NOMO-1 (cell line): ENCODE data around the gene TM9SF3.
A peak's percentile ranks its signal among the peaks of the same experiment; 100 is the strongest.

ENCODE experiments used
- DNase-seq, 2 experiments: peaks; one replicate each; lab custom pipeline; 2025; ENCODE audit not compliant: unreplicated experiment in 2 of 2; lab: John Stamatoyannopoulos, UW

TM9SF3 gene

DNA sequence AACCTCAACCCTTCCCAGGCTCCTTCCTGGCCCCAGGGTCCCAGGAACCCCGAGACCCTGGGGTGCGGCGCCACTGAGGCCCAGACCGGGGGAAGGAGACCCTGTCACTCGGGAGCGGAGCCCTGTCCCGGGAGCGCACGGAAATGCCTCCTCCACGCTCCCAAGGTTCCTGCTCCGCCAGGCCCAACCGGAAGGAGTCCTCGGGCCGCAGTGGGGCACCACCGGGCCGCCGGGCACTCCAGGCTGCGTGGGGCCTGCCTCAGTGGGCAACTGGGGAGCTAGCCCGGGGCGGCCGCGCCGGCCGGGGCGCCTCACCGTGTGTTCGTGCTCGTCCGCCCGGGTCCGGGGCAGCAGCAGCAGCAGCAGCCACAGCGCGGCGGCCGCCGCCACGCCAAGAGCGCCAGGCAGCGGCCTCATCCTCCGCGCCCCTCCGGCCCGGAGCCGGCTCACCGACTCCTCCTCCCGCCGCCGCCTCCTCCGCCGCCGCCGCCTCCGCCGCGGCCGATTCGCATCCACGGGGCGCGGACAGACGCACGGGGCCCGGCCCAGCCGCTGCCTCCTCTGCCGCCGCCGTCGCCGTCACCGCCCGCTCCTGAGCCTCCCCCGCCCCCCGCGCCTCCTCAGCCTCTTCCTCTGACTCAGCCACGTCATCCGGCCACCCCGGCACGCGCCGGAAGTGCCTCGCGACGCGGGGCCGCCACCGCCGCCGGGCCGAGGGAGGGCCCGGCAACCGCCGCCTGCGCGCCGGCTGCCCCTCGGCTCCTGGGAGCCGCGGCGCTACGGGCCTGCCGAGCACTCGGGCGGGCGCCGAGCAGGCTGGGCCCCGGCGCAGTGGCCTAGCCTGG is at the start of gene TM9SF3:
TM9SF3 (minus strand) TSS at position 594 of the 845 bp plus-strand sequence; CDS start at position 417, 177 bp downstream.
- peak; percentile 77 to 80 for DNase-seq

GRCh38 chr10:96636551-96636950 is 49.7 kb upstream of the TM9SF3 start:
- DNase-seq: no peak

GRCh38 chr10:96632974-96633710 is 46.3 kb upstream of the TM9SF3 start:
- DNase-seq: no peak

DNA sequence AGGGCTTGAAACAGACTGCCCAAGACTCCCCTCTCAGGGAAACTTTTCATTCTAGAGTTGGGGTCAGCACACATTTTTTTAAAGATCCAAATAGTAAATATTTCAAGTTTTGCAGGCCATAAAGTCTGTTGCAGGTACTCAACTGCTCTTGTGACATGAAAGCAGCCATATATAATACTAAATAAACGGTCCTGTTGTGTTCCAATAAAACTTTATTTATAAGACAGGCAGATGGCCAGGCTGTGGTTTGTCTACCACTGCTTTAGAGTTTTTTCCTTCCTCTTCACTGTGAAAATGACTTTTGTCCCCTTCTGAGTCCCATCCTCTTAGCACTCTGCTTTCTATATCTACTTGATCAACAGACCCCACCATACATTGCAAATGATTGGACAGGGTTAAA is 40.5 kb upstream of the TM9SF3 start:
- no peak for DNase-seq

GRCh38 chr10:96626795-96627194 is 40.0 kb upstream of the TM9SF3 start:
- DNase-seq: peak in 1 of 2 experiments; percentile 1

DNA sequence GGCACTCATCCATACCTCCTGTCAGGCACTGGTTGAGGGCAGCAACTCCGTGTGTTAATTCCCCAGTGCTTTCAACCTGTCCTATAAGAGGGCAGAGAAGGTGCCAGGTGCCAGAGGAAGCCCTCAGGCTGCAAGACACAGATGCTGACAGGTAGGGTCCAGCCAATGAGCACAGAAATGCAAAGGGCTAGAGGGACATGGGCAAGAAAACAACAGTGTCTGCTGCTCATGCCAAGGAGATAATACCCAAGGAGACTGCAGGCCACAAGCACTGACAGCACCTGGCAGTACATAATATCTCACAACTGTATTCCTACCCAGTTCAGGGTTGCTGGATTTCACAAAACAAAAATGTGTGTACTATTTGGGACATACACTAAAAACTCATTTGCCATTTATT is 38.4 kb upstream of the TM9SF3 start:
- DNase-seq: no peak

- no peak for DNase-seq
Observed at GRCh38 chr10:96622013-96622787, 35.4 kb upstream of the TM9SF3 start.

- no peak for DNase-seq
Observed at GRCh38 chr10:96619796-96620773, 33.3 kb upstream of the TM9SF3 start.

GRCh38 chr10:96619120-96619519 is 32.3 kb upstream of the TM9SF3 start:
- no peak for DNase-seq

GRCh38 chr10:96618653-96619052 is 31.8 kb upstream of the TM9SF3 start:
- no peak for DNase-seq

DNA sequence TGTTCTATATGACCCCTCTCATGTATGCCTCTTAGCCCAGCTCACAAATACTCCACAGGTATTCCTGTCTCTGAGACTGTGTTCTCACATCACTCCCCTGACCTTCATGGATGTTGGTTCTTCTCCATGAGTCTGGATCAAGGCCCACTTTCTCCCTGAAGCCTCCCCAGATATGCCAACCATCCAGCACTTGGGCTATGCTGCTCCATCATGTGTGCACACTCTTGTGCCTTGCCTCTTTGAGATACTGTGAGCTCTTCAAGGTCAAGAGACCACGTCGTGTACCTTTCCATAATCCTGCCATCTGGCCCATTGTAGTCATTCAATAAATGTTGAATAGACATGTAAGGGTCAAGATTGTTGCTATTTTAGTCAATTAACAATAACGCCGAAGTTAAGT is 30.1 kb upstream of the TM9SF3 start:
- no peak for DNase-seq

GRCh38 chr10:96614515-96614914 is 27.7 kb upstream of the TM9SF3 start:
- DNase-seq: no peak

DNA sequence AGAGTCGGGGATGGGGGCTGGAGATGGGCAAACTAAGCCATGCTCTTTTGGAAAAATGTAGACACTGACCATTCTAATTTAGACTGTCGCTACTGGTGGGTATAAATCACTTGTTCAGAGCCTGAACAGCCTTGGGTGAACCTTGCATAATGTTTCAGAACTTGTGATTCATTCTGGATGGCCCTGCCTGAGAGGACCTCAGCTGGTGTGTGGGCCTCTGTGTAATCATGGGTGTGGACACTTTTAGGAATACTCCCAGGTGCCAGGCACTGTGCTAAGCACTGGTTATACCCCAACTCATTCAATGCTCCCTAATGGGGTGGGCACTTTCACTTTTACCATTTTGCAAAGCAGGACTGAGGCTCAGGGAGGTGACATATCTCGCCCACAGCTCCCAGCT is 26.8 kb upstream of the TM9SF3 start:
- DNase-seq: no peak

DNA sequence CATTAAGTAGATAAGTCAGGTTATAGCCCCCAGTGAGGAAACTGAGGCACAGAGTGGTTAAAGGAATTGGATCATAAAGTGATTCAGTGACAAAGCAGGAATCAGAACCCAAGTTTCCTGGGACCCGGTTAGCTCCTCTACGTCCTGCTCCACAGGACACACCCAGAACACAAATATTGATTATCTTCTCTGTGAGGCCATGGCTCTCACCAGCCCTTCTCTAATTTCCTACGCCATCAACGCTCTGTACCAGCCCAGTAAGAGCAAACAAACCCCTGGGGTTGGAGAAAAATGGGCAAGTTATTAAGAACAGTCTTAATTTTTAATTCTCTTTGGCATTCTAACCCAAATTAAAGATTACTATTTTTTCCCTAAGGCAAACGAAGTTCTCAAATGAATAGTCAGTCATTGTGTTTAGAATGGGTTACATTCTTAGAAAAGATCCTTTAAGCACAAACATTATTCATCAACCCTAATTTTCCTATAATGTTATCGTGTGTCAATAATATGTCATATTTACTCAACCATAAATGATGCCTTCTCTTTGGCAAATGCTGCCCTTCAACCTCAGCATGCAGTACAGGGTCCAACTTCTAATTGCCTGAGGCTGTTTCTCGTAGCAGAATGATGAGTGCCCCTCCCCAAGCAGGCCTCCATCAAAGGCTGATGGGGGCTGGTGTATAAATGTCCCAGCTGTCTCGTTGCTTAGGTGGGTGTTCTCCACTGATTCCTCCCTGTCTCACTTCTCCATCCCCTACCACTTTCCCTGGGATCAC is 25.4 kb upstream of the TM9SF3 start:
- no peak for DNase-seq

GRCh38 chr10:96610817-96611216 is 24.0 kb upstream of the TM9SF3 start:
- DNase-seq: no peak

GRCh38 chr10:96609510-96609909 is 22.7 kb upstream of the TM9SF3 start:
- DNase-seq: no peak

- no peak for DNase-seq
Observed at GRCh38 chr10:96608805-96609204, 22.0 kb upstream of the TM9SF3 start.

DNA sequence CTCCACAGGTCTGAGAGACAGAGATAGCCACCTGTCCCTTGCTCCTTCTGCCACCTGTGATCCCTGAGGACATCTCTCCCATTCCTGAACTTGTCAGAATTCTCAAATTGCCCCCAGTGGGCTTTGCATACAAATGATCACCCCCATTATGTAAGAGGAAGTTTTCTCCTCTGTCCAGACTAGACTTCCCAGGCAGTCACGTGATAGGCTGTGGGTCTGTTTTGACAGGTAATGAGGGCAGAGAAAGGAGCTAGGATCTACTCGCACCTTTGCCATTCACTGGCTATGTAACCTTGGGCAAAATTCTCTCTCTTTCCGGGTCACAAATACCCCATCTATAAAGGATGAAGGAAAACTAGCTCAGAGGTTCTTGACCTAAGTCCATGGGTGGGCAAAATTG is 21.4 kb upstream of the TM9SF3 start:
- DNase-seq: no peak

DNA sequence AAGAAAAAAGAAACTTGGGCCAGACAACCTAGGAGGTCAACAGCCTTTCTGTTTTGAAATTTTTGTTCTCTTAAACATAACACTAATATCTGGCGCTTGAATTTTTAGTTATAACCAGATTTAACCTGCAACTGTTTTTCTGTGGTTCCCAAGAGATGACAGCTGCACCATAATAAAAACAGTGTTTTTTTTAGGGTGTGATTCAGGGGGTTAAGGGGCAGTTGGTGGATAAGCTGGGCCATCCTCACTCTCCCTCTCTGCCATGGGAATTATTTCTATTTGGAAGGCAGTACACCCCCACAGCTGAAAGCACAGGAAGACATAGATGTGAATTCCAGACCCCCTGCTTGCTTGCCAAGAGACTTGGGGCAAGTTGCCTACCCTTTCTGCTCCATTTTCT is 20.1 kb upstream of the TM9SF3 start:
- no peak for DNase-seq
